ENCODE data around the gene ILF2. TPM values are rescaled to one million over a fixed set of nuclear protein-coding genes. Genes with fewer than 3 reads are reported as not detected.
A peak's percentile ranks its signal among the peaks of the same experiment; 100 is the strongest.
"Not testable (repeated sequence)": the region's sequence is repeated elsewhere in the genome, so short reads cannot be mapped to it uniquely, and the experiment has no call there.

The ILF2 gene
- polyA plus RNA-seq (2013, experiment 1 of 4) = 464 TPM
- 424 TPM for polyA plus RNA-seq (2013, experiment 2 of 4)
- polyA plus RNA-seq (2013, experiment 3 of 4) = 375 TPM
- polyA plus RNA-seq (2013, experiment 4 of 4) = 419 TPM

DNA sequence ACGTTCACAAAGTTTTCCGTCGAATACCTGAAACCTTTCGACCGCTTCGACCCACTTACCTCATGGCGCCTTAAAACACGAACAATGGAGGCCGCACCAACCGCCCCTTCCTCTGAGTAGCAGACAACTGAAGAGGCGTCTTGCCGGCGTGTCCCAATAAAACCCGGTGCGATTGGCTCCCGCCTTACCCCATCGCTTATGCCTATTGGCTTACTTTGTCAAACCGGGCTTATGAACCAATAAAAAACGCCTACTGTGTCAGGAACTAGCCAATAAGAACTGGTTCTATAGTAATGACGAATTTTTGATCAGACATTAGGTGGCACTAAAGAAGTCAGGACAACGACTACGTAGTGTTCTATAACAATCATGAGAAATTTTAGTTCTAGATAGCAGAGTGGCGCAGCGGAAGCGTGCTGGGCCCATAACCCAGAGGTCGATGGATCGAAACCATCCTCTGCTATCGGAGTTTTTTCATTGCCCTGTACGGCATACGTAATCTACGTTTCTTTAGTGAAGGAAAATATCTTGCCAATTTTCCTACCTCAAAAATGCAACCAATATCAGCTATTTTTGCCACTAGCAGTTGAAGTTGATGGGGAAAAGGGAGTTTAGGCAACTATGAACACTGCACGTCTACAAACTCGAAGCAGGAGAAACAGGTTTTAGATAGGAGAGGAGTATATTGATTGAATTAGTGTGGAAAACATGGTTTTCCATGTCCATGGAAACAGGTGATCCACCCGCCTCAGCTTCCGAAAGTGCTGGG, at the start of gene ILF2:
ILF2 (minus strand) TSS at position 135 of the 769 bp plus-strand sequence; CDS start at position 64, 71 bp downstream.
- Histone ChIP-seq H3K36me3 (ENCODE audit: control insufficient read depth, insufficient read depth, low read length) (peaks cover 30% of the 10 kb centered on the region), H3K27ac (ENCODE audit: insufficient read depth, low read depth, low read length, poor library complexity, severe bottlenecking) (peak within 1 kb of the TSS; percentile 80), H3K4me3 (ENCODE audit: insufficient read depth, low read depth, low read length) (peak within 1 kb of the TSS; percentile 94), H3K9me3 (ENCODE audit: control insufficient read depth, low read length) (no peaks in the 10 kb centered on the region), H3K27me3 (ENCODE audit: control insufficient read depth, insufficient read depth, low read length, poor library complexity, severe bottlenecking) (no peaks in the 10 kb centered on the region), H3K4me1 (ENCODE audit: control insufficient read depth, insufficient read depth, low read length) (peaks cover 9% of the 10 kb centered on the region)
- 1% methylated on average over 32 to 35 of the region's 35 CpGs for WGBS, 2 experiments

DNA sequence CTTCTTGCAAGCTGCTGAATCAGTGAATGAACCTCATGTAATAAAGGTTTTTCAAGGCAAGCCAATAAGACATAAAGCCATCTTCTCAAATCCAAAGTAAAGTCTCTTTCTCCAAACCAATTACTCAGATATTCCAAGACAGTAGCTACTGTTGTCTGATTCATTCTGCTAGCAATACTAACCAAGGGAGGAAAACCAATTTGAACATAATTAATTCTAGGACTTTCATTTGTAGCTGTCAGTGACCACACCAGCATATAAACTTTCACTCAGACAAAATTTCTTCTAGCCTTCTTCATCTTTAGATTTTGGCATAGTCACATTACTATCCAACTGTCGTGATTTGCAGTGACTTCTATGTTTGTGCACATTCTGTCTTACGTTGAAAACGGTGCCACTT, 46.5 kb upstream of the ILF2 start:
- H3K9me3 ChIP-seq (ENCODE audit: control insufficient read depth, low read length) = no peaks in the 10 kb centered on the region
- no peaks in the 10 kb centered on the region for H3K36me3 ChIP-seq (ENCODE audit: control insufficient read depth, insufficient read depth, low read length)
- no peak overlapping the region for H3K4me3 ChIP-seq (ENCODE audit: insufficient read depth, low read depth, low read length)
- H3K27me3 ChIP-seq (ENCODE audit: control insufficient read depth, insufficient read depth, low read length, poor library complexity, severe bottlenecking) = no peaks in the 10 kb centered on the region
- 93 to 95% methylated on average over 3 of the region's 3 CpGs for WGBS, 2 experiments
- no peak overlapping the region for H3K27ac ChIP-seq (ENCODE audit: insufficient read depth, low read depth, low read length, poor library complexity, severe bottlenecking)
- H3K4me1 ChIP-seq (ENCODE audit: control insufficient read depth, insufficient read depth, low read length) = no peaks in the 10 kb centered on the region

DNA sequence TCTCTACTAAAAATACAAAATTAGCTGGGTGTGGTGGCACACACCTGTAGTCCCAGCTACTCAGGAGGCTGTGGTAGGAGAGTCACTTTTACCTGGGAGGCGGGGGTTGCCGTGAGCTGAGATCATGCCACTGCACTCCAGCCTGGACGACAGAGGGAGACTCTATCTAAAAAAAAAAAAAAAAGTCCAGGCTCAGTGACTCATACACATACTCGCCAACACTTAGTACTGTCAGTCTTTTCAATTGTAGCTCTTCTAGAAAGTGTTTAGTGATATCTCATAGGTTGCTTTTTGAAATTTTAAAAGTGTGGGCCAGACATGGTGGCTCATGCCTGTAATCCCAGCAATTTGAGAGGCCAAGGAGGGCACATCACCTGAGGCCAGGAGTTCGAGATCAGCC, 45.4 kb upstream of the ILF2 start:
- H3K27ac ChIP-seq (ENCODE audit: insufficient read depth, low read depth, low read length, poor library complexity, severe bottlenecking); H3K36me3 ChIP-seq (ENCODE audit: control insufficient read depth, insufficient read depth, low read length); H3K9me3 ChIP-seq (ENCODE audit: control insufficient read depth, low read length); H3K27me3 ChIP-seq (ENCODE audit: control insufficient read depth, insufficient read depth, low read length, poor library complexity, severe bottlenecking); H3K4me3 ChIP-seq (ENCODE audit: insufficient read depth, low read depth, low read length); H3K4me1 ChIP-seq (ENCODE audit: control insufficient read depth, insufficient read depth, low read length): not testable (repeated sequence)
- WGBS, 2 experiments = 74 to 88% methylated on average over 3 to 4 of the region's 5 CpGs

DNA sequence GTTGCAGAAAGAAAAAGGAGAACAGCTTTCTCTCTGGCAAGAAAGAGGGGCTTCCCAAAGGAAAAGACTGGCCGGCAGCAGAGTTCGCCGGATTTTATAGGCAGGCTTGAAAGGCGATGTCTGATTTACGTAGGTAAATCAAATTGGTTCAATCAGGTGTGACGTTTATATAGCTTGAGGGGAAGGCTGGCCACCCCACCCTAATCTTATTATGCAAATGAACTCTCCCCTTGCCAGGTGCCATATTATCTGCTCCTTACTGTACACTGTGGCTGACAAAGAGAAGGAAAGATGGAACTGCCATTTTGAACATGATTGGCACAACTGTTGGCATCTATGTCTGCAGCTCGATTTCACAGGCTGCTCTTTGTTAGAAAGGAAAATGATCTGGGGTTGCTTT, 40.2 kb upstream of the ILF2 start:
- WGBS, 2 experiments = 88 to 91% methylated on average over 7 of the region's 7 CpGs
- H3K36me3 ChIP-seq (ENCODE audit: control insufficient read depth, insufficient read depth, low read length) = no peaks in the 10 kb centered on the region
- H3K4me3 ChIP-seq (ENCODE audit: insufficient read depth, low read depth, low read length) = no peak overlapping the region
- no peaks in the 10 kb centered on the region for H3K27me3 ChIP-seq (ENCODE audit: control insufficient read depth, insufficient read depth, low read length, poor library complexity, severe bottlenecking)
- no peak overlapping the region for H3K27ac ChIP-seq (ENCODE audit: insufficient read depth, low read depth, low read length, poor library complexity, severe bottlenecking)
- H3K4me1 ChIP-seq (ENCODE audit: control insufficient read depth, insufficient read depth, low read length) = no peaks in the 10 kb centered on the region
- no peaks in the 10 kb centered on the region for H3K9me3 ChIP-seq (ENCODE audit: control insufficient read depth, low read length)

DNA sequence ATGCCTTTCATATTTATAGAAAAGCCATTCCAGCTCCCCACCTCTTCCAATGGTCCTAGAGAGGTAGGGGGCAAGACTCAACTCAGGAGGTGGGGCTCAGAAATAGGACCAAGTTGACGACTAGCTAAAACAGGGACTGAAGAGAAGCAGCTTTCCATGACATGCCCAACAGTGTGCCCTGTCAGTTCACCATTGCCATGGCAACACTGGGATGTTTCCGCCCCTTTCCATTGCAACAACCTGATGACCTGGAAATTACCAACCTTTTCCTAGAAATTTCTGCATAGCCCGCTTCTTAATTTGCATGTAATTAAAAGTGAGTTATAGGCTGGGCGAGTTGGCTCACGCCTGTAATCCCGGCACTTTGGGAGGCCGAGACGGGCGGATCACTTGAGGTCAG, 34.7 kb upstream of the ILF2 start:
- Histone ChIP-seq H3K9me3 (ENCODE audit: control insufficient read depth, low read length) (no peaks in the 10 kb centered on the region), H3K4me1 (ENCODE audit: control insufficient read depth, insufficient read depth, low read length) (no peaks in the 10 kb centered on the region), H3K27me3 (ENCODE audit: control insufficient read depth, insufficient read depth, low read length, poor library complexity, severe bottlenecking) (no peaks in the 10 kb centered on the region), H3K36me3 (ENCODE audit: control insufficient read depth, insufficient read depth, low read length) (no peaks in the 10 kb centered on the region), H3K4me3 (ENCODE audit: insufficient read depth, low read depth, low read length) (no peak overlapping the region), H3K27ac (ENCODE audit: insufficient read depth, low read depth, low read length, poor library complexity, severe bottlenecking) (no peak overlapping the region)
- WGBS, 2 experiments = 92 to 93% methylated on average over 9 of the region's 9 CpGs

DNA sequence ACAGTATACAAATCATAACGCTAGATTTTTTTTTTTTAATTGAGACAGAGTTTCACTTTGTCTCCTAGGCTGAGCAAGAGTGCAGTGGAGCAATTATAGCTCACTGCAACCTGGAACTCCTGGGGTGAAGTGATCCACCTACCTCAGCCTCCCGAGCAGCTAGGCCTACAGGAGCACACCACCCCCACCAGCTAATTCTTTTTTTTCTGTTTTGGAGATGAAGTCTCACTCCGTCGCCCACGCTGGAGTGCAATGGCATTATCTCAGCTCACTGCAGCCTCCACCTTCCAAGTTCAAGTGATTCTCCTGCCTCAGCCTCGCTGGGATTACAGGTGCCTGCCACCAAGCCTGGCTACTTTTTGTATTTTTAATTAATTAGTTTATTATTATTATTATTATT, 29.0 kb upstream of the ILF2 start:
- no peak overlapping the region for H3K27ac ChIP-seq (ENCODE audit: insufficient read depth, low read depth, low read length, poor library complexity, severe bottlenecking)
- H3K9me3 ChIP-seq (ENCODE audit: control insufficient read depth, low read length) = no peaks in the 10 kb centered on the region
- WGBS, 2 experiments = 86 to 93% methylated on average over 6 of the region's 6 CpGs
- H3K36me3 ChIP-seq (ENCODE audit: control insufficient read depth, insufficient read depth, low read length) = no peaks in the 10 kb centered on the region
- peaks cover 8% of the 10 kb centered on the region for H3K4me1 ChIP-seq (ENCODE audit: control insufficient read depth, insufficient read depth, low read length)
- H3K27me3 ChIP-seq (ENCODE audit: control insufficient read depth, insufficient read depth, low read length, poor library complexity, severe bottlenecking) = no peaks in the 10 kb centered on the region
- no peak overlapping the region for H3K4me3 ChIP-seq (ENCODE audit: insufficient read depth, low read depth, low read length)

DNA sequence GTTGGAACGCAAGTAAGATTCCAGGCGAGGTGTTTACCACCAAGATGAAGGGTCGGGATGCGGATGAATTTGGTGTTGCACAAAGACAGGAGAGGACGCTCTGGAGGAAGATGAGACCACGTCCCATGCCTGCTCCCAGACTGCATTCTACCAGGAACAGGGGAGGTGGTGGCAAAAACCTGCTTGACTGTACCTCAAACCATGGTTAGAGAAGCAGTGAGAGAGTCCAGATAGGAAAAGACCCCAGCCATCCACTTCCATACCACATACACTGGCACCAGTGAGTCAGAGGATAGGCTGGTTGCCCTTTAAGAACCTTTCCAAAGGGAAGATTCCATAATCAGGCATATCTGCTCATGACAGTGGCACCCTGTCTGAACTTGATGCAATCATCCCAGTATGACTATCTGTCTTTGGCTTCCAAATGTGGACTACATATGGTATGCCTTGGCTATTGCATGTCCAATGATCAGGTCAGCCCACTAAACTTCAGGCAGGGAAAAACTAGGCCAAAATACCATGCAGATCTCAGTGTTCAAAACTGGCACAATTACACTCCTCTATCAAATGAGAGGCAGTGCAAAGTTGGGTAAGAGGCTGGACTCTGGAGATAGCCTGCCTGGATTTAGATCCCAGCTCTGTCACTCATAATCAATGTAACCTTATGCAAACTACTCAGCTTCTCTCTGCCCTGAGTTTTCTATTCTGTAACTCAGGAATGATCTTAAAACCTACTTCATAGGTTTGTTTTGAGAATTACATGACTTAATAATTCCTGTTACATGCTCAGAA, 28.3 kb upstream of the ILF2 start:
- no peaks in the 10 kb centered on the region for H3K9me3 ChIP-seq (ENCODE audit: control insufficient read depth, low read length)
- peaks cover 8% of the 10 kb centered on the region for H3K4me1 ChIP-seq (ENCODE audit: control insufficient read depth, insufficient read depth, low read length)
- H3K27me3 ChIP-seq (ENCODE audit: control insufficient read depth, insufficient read depth, low read length, poor library complexity, severe bottlenecking) = no peaks in the 10 kb centered on the region
- no peak overlapping the region for H3K4me3 ChIP-seq (ENCODE audit: insufficient read depth, low read depth, low read length)
- H3K27ac ChIP-seq (ENCODE audit: insufficient read depth, low read depth, low read length, poor library complexity, severe bottlenecking) = no peak overlapping the region
- no peaks in the 10 kb centered on the region for H3K36me3 ChIP-seq (ENCODE audit: control insufficient read depth, insufficient read depth, low read length)
- 97 to 99% methylated on average over 6 of the region's 6 CpGs for WGBS, 2 experiments

DNA sequence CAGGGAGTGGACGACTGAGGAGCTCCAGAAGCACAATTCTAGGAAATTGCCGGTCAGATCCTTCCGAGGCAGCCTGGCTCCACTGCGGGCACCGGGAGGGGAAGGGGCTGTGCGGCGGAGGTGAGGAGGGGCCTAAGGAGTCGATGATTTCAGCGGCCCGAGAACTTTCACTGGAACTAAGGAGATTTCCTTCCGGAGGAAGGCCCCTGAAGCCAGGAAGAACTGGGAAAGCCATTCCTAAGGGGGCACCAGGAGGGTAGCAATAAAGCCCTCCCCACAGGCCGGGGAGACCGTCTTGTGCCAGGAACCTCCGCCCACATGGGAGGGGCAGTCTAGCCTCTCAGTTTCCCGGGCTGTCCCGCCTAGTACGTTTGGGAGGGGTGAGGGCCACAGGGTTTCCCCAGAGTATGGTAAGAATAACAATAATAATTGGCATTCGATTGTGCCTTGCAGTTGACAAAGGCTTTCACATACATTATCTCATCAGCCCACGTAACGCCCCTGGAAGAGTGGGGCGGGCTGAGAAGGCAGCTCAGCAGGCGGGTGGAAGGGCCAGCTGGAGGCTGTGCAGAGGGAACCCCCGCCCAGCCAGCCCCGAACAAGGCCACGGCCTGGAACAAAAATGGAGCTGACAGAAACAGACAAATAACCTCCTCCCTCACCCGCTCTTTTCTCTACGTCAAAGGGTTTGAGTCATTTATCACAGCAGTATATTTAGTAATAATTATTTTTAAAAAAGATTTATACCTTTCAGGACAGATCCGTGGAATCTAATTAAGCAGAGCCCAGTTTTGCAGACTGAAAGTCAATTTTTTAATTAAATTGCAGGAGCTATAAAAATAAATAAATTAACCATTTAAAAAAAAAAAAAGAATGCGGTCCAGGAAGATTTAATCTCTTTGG, 27.5 kb upstream of the ILF2 start:
- Histone ChIP-seq H3K27me3 (ENCODE audit: control insufficient read depth, insufficient read depth, low read length, poor library complexity, severe bottlenecking) (no peaks in the 10 kb centered on the region), H3K36me3 (ENCODE audit: control insufficient read depth, insufficient read depth, low read length) (no peaks in the 10 kb centered on the region), H3K27ac (ENCODE audit: insufficient read depth, low read depth, low read length, poor library complexity, severe bottlenecking) (peak overlapping the region; percentile 41), H3K4me1 (ENCODE audit: control insufficient read depth, insufficient read depth, low read length) (peaks cover 8% of the 10 kb centered on the region), H3K9me3 (ENCODE audit: control insufficient read depth, low read length) (no peaks in the 10 kb centered on the region), H3K4me3 (ENCODE audit: insufficient read depth, low read depth, low read length) (no peak overlapping the region)
- WGBS, 2 experiments = 28 to 34% methylated on average over 26 of the region's 29 CpGs

DNA sequence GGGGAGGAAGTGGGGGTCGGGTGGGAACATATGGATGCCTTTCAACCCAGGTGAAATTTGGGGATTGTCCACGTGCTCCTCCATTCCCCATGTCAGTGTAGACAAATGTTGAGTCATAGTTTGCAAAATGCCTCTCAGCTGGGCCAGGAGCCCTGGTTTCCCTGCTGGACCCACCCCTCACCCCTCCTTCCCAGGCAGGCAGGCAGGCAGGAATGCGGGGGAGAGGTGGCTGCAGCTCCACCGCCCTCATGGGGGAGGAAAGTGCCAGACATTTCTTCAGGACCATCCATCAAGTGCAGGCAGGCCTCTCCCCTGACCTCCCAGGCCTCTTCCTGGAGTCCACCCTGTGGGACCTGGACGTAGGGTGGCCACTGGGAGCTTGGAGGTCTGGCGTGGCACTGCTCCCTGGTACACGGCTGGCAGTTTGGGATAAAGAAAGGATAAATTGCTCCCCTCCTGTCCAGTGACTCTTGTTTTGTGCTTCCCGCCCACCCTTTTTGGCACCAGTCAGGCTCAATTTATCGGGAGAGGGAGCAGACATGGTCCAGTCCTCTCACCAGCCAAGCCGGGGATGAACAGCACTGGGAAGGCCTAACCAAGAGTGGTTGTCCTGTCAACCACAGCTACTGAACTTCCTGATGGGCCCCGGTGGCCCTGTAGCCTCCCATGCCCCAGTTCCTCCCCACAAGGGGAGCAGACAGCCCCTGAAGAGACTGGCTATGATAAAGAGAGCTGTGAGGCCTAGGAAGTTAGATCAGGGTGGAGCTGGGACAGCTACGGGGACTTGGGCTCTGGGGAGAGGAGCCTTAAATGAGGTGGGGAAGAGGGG, 26.6 kb upstream of the ILF2 start:
- WGBS, 2 experiments = 61 to 66% methylated on average over 12 of the region's 12 CpGs

More for the DNA sequence above, 26.6 kb upstream of the ILF2 start:
- Histone ChIP-seq H3K27ac (ENCODE audit: insufficient read depth, low read depth, low read length, poor library complexity, severe bottlenecking) (peak overlapping the region; percentile 11), H3K4me3 (ENCODE audit: insufficient read depth, low read depth, low read length) (no peak overlapping the region), H3K27me3 (ENCODE audit: control insufficient read depth, insufficient read depth, low read length, poor library complexity, severe bottlenecking) (no peaks in the 10 kb centered on the region), H3K9me3 (ENCODE audit: control insufficient read depth, low read length) (no peaks in the 10 kb centered on the region), H3K4me1 (ENCODE audit: control insufficient read depth, insufficient read depth, low read length) (peaks cover 8% of the 10 kb centered on the region), H3K36me3 (ENCODE audit: control insufficient read depth, insufficient read depth, low read length) (no peaks in the 10 kb centered on the region)
